ENCODE data around the gene C1QTNF8. TPM values are rescaled to one million over a fixed set of nuclear protein-coding genes. Genes with fewer than 3 reads are reported as not detected.

C1QTNF8 gene
- total RNA-seq, 1 donor from 2014 or later: not detected

GRCh38 chr16:1049113-1049975, 46.7 kb downstream of the C1QTNF8 start:
- H3K9me3 ChIP-seq: no peaks in the 10 kb centered on the region
- DNase-seq (no peak), ATAC-seq (no peak)
- peaks cover 72% of the 10 kb centered on the region for H3K27me3 ChIP-seq (ENCODE audit: low read depth)
- intact Hi-C loops (cut with DNase I): no loop called here
- TF ChIP-seq, protein P1, sequence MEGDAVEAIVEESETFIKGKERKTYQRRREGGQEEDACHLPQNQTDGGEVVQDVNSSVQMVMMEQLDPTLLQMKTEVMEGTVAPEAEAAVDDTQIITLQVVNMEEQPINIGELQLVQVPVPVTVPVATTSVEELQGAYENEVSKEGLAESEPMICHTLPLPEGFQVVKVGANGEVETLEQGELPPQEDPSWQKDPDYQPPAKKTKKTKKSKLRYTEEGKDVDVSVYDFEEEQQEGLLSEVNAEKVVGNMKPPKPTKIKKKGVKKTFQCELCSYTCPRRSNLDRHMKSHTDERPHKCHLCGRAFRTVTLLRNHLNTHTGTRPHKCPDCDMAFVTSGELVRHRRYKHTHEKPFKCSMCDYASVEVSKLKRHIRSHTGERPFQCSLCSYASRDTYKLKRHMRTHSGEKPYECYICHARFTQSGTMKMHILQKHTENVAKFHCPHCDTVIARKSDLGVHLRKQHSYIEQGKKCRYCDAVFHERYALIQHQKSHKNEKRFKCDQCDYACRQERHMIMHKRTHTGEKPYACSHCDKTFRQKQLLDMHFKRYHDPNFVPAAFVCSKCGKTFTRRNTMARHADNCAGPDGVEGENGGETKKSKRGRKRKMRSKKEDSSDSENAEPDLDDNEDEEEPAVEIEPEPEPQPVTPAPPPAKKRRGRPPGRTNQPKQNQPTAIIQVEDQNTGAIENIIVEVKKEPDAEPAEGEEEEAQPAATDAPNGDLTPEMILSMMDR (IDR thresholded peaks at IDR 0.05): no peak
- no peaks in the 10 kb centered on the region for H3K4me1 ChIP-seq
- no peak overlapping the region for H3K4me3 ChIP-seq
- H3K27ac ChIP-seq: no peak overlapping the region
- no peaks in the 10 kb centered on the region for H3K36me3 ChIP-seq

GRCh38 chr16:1048442-1049112, 47.5 kb downstream of the C1QTNF8 start:
- H3K27ac ChIP-seq: no peak overlapping the region
- H3K27me3 ChIP-seq (ENCODE audit: low read depth): peaks cover 73% of the 10 kb centered on the region
- no peaks in the 10 kb centered on the region for H3K9me3 ChIP-seq
- H3K4me3 ChIP-seq: no peak overlapping the region
- no peak for ATAC-seq
- intact Hi-C loops (cut with DNase I): no loop called here
- TF ChIP-seq, protein P1 (IDR thresholded peaks at IDR 0.05): no peak
- DNase-seq: no peak
- no peaks in the 10 kb centered on the region for H3K36me3 ChIP-seq
- H3K4me1 ChIP-seq: no peaks in the 10 kb centered on the region

- H3K36me3 ChIP-seq: no peaks in the 10 kb centered on the region
- DNase-seq (no peak), ATAC-seq (no peak)
- no peaks in the 10 kb centered on the region for H3K9me3 ChIP-seq
- H3K4me1 ChIP-seq: no peaks in the 10 kb centered on the region
- intact Hi-C loops (cut with DNase I): no loop called here
- TF ChIP-seq, protein P1 (IDR thresholded peaks at IDR 0.05): no peak
- no peak overlapping the region for H3K4me3 ChIP-seq
- H3K27ac ChIP-seq: no peak overlapping the region
- peaks cover 71% of the 10 kb centered on the region for H3K27me3 ChIP-seq (ENCODE audit: low read depth)
These were observed 48.2 kb downstream of the C1QTNF8 start for GRCh38 chr16:1047801-1048200.

DNA sequence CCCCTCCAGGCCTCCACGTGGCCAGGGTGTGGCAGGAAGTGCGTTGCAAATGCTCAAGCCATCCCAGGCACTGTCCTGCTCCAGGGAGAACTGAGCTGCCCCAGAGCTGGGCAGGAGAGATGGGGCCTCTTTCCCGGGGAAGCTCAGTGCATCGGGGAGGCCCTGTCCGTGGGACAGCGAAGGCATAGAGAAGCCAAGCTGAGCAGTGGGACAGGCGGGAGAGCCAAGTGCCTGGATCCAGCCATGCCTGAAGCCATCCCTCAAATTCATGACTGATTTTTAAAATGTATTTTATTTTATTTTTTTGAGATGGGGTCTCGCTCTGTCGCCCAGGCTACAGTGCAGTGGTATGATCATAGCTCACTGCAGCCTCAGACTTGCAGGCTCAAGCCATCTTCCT, 48.9 kb downstream of the C1QTNF8 start:
- peaks cover 68% of the 10 kb centered on the region for H3K27me3 ChIP-seq (ENCODE audit: low read depth)
- no peak for ATAC-seq

More for the DNA sequence above, 48.9 kb downstream of the C1QTNF8 start:
- intact Hi-C loops (cut with DNase I): no loop called here
- Histone ChIP-seq H3K27ac (no peak overlapping the region), H3K4me1 (no peaks in the 10 kb centered on the region), H3K4me3 (no peak overlapping the region), H3K36me3 (no peaks in the 10 kb centered on the region), H3K9me3 (no peaks in the 10 kb centered on the region)
- no peak for DNase-seq
- TF ChIP-seq, protein P1 (IDR thresholded peaks at IDR 0.05): no peak
